ENCODE data around the gene SPATA2L. TPM values are rescaled to one million over a fixed set of nuclear protein-coding genes. Genes with fewer than 3 reads are reported as not detected.

Gene SPATA2L
- 6.5 and 8.2 TPM in 2 replicates for total RNA-seq

DNA sequence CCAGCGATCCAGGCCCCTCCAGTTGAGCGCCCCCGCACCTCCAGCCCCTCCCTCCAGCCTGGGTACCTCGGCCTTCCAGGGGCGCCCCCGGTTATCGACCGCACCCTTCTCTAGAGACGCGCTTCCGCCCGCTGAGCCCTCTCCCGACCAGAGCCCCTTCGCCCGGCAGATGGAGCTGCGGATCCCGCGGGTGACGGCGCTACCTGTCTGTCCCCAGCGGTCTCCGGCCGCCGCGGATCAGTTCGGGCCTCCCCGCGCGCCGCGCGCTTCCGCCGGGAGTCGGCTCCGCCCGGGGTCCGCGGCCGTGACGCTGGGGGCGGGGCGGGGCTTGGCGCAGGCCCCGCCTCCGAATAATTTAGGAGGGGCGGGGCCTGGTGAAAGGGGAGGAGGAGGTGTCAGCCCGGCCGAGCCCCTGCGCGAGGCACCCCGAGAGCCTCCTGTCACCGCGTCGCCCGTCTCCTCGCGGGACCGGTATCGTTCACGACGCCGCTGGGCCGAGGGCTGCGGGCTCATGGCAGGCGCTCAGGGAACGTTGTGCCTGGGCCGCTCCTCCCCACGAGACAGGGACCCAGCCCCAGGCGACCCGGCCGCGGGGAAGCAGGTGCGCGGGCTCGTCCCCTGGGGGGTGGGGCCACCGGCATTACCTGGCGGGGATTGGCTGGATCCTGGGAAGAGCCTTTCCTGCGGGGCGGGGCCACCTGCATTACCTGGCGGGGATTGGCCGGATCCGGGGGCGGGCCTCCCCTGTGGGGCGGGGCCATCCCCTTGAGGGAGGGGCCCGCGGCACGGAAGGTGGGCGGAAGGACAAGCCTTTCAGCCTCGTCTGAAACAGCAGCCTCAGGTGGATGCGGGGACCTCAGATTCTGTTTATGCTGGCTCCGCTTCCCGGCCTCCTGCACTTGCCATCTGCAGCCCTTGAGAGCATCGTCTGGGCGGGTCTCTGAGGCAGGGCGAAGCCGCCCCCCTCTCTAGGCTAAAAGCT lies at the start of gene SPATA2L:
TSS of gene SPATA2L (minus strand) at position 281 of the 982 bp plus-strand sequence. CDS start 473 bp downstream, outside the sequence.
- intact Hi-C loops (cut with micrococcal nuclease): loop anchor here (1.0 to 5.0 kb wide), 6 partner anchors 10 to 454 kb away; partner anchors contain the start of gene ZNF276

DNA sequence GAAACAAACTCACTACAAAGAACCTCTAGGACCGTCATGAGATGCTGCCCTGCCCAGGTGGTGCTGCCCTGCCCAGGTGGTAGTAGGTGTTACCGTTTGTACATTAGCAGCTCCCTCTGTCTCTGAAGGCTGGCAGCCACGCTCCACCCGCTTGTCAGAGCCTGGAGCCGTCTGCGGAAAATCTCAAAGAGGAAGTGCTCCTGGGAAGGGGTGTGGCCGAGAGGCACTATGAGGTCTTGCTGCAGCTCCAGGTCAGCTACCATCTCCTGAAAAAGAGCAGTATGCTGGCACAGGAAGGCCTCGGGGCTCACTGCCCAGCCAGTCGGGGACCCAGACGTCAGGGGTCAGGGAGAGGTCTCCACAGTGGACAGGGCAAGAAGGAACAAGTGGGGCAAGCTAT lies 48.1 kb upstream of the SPATA2L start:
- intact Hi-C loops (cut with micrococcal nuclease): no loop called here

DNA sequence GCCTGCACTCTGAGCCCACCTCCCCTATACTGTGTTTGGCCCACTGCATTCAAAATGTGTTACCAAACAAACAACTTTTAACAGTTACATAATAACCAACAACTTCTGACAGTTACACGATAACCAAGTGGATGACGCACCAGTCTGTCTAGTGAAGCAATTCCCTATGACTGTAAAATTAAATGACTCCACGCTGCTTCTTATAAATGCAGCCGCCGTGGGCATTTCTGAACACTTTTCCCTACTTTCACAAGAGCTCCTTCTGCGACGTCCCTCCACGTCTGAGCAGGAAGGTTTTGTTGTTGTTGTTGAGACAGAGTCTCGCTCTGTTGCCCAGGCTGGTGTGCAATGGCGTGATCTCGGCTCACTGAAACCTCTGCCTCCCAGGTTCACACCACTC lies 47.4 kb upstream of the SPATA2L start:
- intact Hi-C loops (cut with micrococcal nuclease): no loop called here

- intact Hi-C loops (cut with micrococcal nuclease): no loop called here
Measured at GRCh38 chr16:89748076-89748475, 46.6 kb upstream of the SPATA2L start.

DNA sequence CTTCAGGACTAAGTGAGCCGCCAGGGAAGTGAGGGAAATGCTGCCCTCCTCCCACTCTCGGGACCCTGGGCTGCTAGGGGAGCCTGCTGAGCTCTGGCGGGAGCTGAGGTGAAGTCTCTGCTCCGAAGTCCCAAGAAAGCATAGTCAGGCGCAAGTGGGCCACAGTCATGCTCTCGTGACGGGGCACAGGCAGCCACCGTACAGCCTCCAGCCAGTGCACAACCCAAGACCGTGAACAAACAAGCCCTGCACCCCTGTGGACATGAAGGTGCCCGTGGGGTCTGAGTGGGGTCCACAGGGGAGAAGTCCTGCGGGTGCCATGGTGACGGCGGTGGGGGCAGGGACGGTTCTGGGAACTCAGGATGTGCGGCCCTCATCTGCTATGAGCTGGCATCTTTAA lies 44.5 kb upstream of the SPATA2L start:
- intact Hi-C loops (cut with micrococcal nuclease): no loop called here

DNA sequence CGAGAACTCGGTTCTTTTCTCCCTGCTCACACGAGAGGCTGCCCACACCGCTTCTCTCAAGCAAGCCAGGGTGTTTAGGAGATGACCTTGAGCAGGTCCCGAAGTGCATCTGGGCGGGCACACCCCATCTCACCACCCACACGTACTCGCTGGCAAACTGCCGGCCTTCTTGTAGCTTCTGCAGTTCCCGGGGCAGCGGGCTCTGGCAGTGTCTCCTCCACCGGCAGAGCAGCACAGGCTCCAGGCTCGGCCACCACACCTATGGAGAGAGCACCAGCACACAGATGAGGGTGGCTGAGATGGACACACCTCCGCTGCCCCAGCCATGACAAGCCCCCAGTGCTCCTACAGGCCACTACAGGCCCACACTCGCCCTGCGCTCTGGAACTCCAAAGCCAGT lies 43.3 kb upstream of the SPATA2L start:
- intact Hi-C loops (cut with micrococcal nuclease): no loop called here

- intact Hi-C loops (cut with micrococcal nuclease): no loop called here
Measured at GRCh38 chr16:89742948-89743347, 41.4 kb upstream of the SPATA2L start.

DNA sequence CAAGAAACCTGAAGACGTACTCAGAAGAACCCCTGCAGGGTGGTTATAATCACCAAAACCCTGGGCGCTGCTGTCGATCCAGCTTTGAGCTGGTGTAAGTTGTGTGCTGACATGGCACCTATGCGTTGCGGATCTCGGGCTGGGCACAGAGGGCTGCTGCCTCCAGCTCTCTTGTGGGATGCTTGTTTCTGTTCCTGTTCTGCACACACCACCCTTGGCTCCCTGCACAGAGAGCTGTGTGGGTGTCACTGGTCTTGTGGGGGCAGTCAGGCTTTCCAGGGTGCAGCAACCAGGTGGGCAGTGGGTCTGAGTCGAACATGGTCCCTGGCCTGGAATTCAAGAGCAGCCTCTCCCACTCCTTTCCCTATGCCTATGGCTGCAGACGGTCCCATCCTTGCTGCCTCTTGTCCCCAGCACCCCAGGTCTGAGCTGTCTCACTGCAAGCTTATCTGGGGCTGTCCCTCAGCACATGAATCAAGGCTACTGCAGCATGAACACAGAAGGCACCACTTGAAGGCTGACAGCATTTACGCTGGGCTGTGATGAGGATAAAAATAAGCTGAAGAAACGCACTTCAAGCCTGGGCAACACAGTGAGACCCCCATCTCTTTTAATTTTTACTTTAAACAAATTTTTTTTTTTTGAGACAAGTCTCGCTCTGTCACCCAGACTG lies 40.0 kb upstream of the SPATA2L start:
- intact Hi-C loops (cut with micrococcal nuclease): no loop called here

DNA sequence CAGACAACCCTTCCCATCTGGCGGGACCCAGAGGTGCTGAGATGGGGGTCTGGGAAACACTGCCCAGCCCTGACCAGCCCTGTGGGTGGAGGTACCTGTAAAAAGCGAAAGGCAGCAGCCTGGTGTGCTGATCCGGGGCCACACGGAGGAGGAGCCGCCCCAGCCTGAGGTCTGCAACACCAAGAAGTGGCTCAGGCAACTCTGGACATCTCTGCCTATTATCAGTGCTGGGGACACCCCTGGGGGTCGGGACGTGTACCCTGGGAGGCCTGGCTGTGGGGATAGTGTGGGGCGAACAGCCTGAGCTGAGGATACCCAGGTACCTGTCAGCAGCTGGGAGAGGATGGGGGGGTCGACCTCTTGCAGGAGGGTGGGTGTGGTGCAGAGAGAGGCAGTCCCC lies 37.9 kb upstream of the SPATA2L start:
- intact Hi-C loops (cut with micrococcal nuclease): no loop called here

DNA sequence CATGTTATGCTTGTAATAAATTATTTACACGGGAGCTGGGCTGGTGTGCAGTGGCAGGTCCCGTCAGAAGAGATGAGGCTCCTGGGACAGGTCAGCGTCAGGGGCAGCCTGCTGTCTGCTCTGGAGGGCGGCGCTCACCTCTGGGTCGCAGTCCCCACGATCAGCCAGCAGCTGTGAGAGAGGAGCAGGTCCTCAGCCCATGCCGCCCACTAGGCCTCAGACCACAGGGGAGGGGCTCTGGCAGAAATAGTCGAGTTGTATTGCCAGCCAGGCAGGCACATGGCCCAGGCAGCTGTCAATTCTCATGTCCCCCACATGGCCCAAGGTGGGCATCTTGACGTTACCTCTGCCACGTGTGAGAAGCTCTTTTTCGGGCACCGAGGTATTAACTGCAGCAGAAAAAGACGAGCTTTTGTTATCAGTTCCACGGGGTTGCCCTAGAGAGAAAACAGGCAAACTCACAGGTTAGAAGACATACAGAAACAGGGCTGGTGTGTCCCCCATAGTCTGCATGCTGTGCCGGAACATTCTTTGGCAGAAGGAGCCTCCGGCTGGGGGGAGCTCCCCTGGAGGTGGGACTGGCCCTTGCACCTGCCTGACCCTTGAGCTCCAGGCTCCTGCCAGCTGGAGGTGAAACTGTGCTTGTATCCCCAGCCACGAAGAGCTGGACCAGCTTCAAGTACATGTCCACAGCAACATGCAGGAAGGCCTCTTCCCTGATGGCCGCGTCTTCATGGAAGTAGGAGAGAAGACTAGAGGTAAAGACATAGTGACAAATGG lies 37.2 kb upstream of the SPATA2L start:
- intact Hi-C loops (cut with micrococcal nuclease): no loop called here

- intact Hi-C loops (cut with micrococcal nuclease): no loop called here
Measured at GRCh38 chr16:89738072-89738377, 36.5 kb upstream of the SPATA2L start.

DNA sequence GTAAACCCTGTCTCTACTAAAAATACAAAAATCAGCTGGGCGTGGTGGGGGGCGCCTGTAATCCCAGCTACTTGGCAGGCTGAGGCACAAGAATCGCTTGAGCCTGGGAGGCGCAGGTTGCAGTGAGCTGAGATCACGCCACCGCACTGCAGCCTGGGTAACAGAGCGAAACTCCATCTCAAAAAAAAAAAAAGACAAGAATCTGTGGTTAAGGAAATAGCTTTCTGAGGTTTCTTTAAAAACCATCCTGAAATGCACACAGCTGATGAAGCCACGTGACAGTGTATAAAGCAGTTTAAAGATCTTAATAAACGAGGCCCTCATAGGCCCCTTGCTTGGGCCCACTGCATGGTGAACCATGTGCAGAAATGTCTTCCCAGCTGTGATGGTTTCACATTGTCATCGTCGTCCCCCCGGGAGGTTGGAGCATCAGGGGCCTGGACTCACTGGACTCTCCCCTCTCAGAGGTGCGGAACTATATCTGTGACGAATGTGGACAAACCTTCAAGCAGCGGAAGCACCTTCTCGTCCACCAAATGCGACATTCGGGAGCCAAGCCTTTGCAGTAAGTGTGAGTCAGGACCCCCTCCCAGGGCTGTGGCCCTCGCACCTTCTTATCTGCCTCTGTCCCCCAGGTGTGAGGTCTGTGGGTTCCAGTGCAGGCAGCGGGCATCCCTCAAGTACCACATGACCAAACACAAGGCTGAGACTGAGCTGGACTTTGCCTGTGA lies 36.0 kb upstream of the SPATA2L start:
- intact Hi-C loops (cut with micrococcal nuclease): loop anchor here (1.0 kb wide), 3 partner anchors 14 to 37 kb away; no protein-coding TSS in a partner anchor

- intact Hi-C loops (cut with micrococcal nuclease): no loop called here
Measured at GRCh38 chr16:89736554-89736953, 35.0 kb upstream of the SPATA2L start.

- intact Hi-C loops (cut with micrococcal nuclease): no loop called here
Measured at GRCh38 chr16:89733792-89734191, 32.3 kb upstream of the SPATA2L start.

DNA sequence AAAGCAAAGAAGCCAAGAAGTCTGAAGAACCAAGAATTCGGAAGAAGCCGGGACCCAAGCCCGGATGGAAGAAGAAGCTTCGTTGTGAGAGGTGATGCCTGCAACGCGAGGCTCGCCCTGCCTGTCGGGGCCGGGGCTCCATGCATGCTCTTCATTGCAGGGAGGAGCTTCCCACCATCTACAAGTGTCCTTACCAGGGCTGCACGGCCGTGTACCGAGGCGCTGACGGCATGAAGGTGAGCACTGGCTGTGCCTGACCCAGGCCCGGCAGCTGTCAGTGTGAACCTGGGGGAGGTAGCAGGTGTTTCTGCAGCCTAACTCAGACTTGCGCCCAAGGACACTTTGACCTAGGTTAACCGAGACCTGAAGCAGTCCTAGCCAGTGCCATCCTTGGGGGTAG lies 31.8 kb upstream of the SPATA2L start:
- intact Hi-C loops (cut with micrococcal nuclease): no loop called here

- intact Hi-C loops (cut with micrococcal nuclease): no loop called here
Measured at GRCh38 chr16:89732918-89733242, 31.4 kb upstream of the SPATA2L start.

DNA sequence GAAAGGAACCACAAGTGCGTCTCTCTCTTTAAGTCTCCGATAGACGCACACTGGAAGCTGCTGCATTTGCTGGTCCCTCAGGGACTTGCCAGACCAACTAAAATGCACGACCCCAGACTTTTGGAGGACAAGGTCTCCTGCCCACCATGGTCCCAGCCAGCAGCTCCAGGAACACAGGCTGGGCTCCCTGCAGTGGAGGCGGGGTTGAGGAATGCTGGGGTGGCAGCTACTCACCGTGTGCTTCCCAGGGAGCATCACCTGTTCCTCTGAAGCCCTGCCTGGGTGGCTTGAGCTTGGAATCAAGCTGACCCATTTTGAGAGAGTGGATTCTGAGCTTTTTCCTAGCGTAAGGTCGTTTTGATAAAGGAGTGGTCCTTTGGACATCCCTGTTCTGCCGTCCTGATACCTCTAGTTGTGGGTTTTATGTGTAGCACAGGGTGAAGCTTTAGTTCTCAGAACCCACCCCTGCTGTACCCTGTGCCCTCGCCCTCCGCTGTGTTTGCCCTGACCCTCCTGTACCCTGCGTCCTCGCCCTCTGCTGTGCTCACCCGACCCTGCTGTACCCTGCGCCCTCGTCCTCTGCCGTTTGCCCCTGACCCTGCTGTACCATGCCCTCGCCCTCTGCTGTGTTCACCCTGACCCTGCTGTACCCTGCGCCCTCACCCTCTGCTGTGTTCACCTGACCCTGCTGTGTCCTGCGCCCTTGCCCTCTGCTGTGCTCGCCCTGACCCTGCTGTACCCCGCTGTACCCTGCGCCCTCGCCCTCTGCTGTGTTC lies 30.8 kb upstream of the SPATA2L start:
- intact Hi-C loops (cut with micrococcal nuclease): no loop called here

DNA sequence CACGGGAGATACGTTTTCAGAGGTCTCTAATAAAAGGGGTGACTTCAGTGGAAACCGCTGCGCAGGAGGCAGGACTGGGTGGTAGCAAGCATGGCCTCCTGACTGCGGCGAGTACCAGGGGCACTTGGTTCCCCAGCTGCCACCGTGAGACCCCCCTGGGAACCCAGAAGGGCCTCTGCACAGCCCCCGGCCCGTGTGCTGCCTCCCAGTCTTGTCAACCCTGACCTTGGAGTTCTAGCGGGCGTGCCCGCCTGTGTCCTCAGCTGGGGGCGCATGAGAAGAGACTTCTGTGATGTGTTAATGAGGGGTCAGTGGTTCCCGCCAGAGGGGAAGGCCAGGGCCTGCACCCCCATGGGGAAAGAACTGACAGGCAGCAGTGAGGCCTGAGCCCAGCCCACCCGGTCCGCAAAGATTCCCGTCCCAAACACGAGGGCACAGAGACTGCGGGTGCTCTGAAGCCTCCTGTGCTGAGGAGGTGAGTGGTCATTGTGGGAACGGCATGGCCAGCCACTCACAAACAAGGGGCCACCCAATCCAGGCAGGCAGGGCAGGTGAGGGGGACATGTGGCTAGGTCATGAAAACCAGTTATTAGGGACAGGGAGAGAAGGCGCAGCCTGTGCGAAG lies 29.2 kb upstream of the SPATA2L start:
- intact Hi-C loops (cut with micrococcal nuclease): no loop called here

- intact Hi-C loops (cut with micrococcal nuclease): no loop called here
Measured at GRCh38 chr16:89729863-89730593, 28.5 kb upstream of the SPATA2L start.
